ENCODE results near the gene PCIF1. TPM values are rescaled to one million over a fixed set of nuclear protein-coding genes. Genes with fewer than 3 reads are reported as not detected.

PCIF1 gene
- total RNA-seq, 1 donor from 2014 or later = 23.5 TPM

DNA sequence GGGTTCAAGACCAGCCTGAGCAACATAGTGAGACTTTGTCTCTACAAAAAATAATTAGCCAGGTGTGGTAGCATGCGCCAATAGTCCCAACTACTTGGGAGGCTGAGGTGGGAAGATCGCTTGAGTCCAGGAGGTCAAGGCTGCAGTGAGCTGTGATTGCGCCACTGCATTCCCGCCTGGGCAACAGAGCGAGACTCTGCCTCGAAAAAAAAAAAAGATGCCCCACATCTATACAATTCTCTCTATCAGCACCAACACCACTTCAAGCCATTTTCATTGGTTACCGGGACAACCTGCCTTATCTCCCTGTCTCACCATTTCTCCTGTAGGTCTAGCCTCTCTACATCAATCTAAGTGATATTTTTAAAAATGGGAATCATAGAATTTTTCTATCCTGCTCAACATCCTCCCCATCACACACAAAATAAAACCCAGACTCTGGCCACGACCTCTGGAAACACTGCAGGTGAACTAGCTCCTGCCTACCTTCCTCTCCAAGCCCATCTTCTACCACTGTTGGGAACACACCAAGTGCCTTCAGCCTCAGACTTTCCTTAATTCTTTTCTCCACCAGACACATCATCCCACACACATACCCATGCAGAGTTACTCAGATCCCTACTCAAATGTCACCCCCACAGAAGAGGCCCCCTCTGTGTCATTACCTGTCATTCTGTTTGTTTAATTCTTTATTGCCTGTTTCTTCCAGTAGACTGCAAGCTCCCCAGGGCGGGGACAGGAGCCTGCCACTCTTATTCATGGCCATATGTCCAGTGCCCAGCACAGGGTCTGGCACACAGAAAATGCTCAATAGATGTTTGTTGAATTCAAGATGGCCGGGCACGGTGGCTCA, 12.9 kb upstream of the PCIF1 start:
- Mint-ChIP-seq H3K9me3 (ENCODE audit: low read depth) (no peaks in the 10 kb centered on the region), H3K27me3 (ENCODE audit: low read depth) (no peaks in the 10 kb centered on the region), H3K4me3 (ENCODE audit: unreplicated experiment) (no peak overlapping the region), H3K36me3 (ENCODE audit: low read depth) (no peaks in the 10 kb centered on the region), H3K4me1 (ENCODE audit: low read depth) (peaks cover 53% of the 10 kb centered on the region), H3K27ac (ENCODE audit: unreplicated experiment) (no peak overlapping the region)
- no peak for DNase-seq (ENCODE audit: low spot score)
- no peak for TF ChIP-seq CTCF (IDR thresholded peaks at IDR 0.05)

DNA sequence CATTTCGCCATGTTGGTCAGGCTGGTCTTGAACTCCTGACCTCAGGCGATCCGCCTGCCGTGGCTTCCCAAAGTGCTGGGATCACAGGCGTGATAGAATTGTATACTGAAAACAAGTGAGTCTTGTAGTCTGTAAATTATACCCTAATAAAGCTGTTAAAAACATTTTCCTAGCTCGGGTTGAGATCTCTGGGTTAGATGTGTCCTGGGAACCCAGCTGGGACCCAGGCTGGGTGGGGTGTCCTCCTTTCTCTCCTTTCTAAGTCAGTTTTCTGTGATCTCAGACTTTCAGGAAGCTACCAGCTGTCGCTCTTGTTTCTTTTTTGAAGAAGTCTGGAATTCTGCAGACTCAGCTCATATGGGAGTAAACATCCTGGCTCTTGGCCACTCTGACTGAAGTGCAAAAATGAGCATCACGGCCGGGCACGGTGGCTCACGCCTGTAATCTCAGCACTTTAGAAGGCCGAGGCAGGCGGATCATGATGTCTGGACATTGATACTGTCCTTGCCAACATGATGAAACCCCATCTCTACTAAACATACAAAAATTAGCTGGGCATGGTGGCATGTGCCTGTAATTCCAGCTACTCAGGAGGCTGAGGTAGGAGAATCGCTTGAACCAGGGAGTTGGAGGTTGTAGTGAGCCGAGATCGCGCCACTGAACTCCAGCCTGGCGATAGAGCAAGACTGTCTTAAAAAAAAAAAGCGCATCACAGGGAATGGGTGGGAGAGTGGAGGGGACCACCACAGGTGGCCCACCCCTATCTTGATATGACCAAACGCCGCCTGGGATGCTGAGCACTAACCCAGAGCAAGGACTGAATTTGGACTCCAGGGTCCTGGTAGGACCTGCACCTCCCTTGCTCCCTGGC, 9.9 kb upstream of the PCIF1 start:
- no peak for DNase-seq (ENCODE audit: low spot score)
- H3K27ac Mint-ChIP-seq (ENCODE audit: unreplicated experiment) = peak overlapping the region; percentile 86
- no peaks in the 10 kb centered on the region for H3K27me3 Mint-ChIP-seq (ENCODE audit: low read depth)
- no peak for TF ChIP-seq CTCF (IDR thresholded peaks at IDR 0.05)
- H3K4me1 Mint-ChIP-seq (ENCODE audit: low read depth) = peaks cover 36% of the 10 kb centered on the region
- H3K9me3 Mint-ChIP-seq (ENCODE audit: low read depth) = no peaks in the 10 kb centered on the region
- H3K36me3 Mint-ChIP-seq (ENCODE audit: low read depth) = no peaks in the 10 kb centered on the region
- peak overlapping the region; percentile 1 for H3K4me3 Mint-ChIP-seq (ENCODE audit: unreplicated experiment)

GRCh38 chr20:45925821-45926506, 8.5 kb upstream of the PCIF1 start:
- Mint-ChIP-seq H3K9me3 (ENCODE audit: low read depth) (no peaks in the 10 kb centered on the region), H3K4me3 (ENCODE audit: unreplicated experiment) (no peak overlapping the region), H3K27ac (ENCODE audit: unreplicated experiment) (no peak overlapping the region), H3K36me3 (ENCODE audit: low read depth) (no peaks in the 10 kb centered on the region), H3K4me1 (ENCODE audit: low read depth) (peaks cover 23% of the 10 kb centered on the region), H3K27me3 (ENCODE audit: low read depth) (no peaks in the 10 kb centered on the region)
- no peak for DNase-seq (ENCODE audit: low spot score)
- TF ChIP-seq CTCF (IDR thresholded peaks at IDR 0.05) = no peak

DNA sequence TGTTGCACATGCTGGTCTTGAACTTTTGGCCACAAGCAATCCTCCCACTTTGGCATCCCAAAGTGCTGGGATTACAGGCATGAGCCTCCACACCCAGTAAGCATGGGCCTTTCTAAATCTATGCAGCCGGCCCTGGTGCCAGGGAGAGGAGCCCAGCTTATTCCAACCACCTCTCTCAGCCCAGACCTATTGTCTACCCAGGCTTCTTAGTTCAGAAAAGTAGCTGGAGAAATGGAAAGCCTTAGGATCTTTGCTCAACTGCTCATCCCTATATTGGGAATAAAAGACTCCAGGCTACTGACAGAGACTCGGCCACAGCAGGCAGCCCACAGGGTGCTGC, 7.8 kb upstream of the PCIF1 start:
- Mint-ChIP-seq H3K27ac (ENCODE audit: unreplicated experiment) (no peak overlapping the region), H3K4me1 (ENCODE audit: low read depth) (peaks cover 17% of the 10 kb centered on the region), H3K27me3 (ENCODE audit: low read depth) (no peaks in the 10 kb centered on the region), H3K9me3 (ENCODE audit: low read depth) (no peaks in the 10 kb centered on the region), H3K36me3 (ENCODE audit: low read depth) (no peaks in the 10 kb centered on the region), H3K4me3 (ENCODE audit: unreplicated experiment) (no peak overlapping the region)
- no peak for TF ChIP-seq CTCF (IDR thresholded peaks at IDR 0.05)
- DNase-seq (ENCODE audit: low spot score) = no peak

All from chondrocyte (in vitro differentiated cells).